Liver (tissue), 9 donors: ENCODE results near the gene MYO16. TPM values are rescaled to one million over a fixed set of nuclear protein-coding genes. Genes with fewer than 3 reads are reported as not detected.

Experiments used
- DNase-seq: peaks from one replicate; pipeline ENCODE4 v3.0.0-alpha.2; 2017; ENCODE audit warnings: low spot score
- H3K27ac ChIP-seq, 2 donors: one replicate each; pipeline ENCODE4 v1.7.0; 2013; ENCODE audit warnings: inconsistent platforms in 2 of 2, low read length in 2 of 2, control low read depth in 1 of 2, low read depth in 1 of 2, mild to moderate bottlenecking in 1 of 2
- H3K27me3 ChIP-seq, 4 donors: one replicate each; pipeline versions ENCODE4 v1.6.1 to v1.7.0; 2013; ENCODE audit warnings: low read length in 3 of 4, inconsistent platforms in 1 of 4, mild to moderate bottlenecking in 1 of 4, moderate library complexity in 1 of 4; ENCODE audit not compliant: control insufficient read depth in 4 of 4, insufficient read depth in 4 of 4
- H3K36me3 ChIP-seq, 4 donors: one replicate each; pipeline versions ENCODE4 v1.6.1 to v1.7.0; 2013; ENCODE audit warnings: low read length in 3 of 4, mild to moderate bottlenecking in 3 of 4, low read depth in 1 of 4, moderate library complexity in 1 of 4; ENCODE audit not compliant: control insufficient read depth in 4 of 4, insufficient read depth in 3 of 4
- H3K4me1 ChIP-seq, 4 donors: one replicate each; pipeline versions ENCODE4 v1.6.1 to v1.7.0; 2013; ENCODE audit warnings: low read length in 3 of 4, mild to moderate bottlenecking in 3 of 4, moderate library complexity in 1 of 4; ENCODE audit not compliant: control insufficient read depth in 4 of 4, insufficient read depth in 4 of 4
- H3K4me3 ChIP-seq, 3 donors: one replicate each; pipeline versions ENCODE4 v1.6.1 to v1.7.0; 2013; ENCODE audit warnings: low read length in 3 of 3, control low read depth in 1 of 3, low read depth in 1 of 3, mild to moderate bottlenecking in 1 of 3
- H3K9ac ChIP-seq, 2 donors: one replicate each; pipeline ENCODE4 v1.7.0; 2013; ENCODE audit warnings: low read length in 2 of 2, mild to moderate bottlenecking in 2 of 2, moderate library complexity in 2 of 2, control low read depth in 1 of 2, low read depth in 1 of 2
- H3K9me3 ChIP-seq, 4 donors: one replicate each; pipeline versions ENCODE4 v1.6.1 to v1.7.0; 2013; ENCODE audit warnings: low read length in 3 of 4; ENCODE audit not compliant: control insufficient read depth in 4 of 4
- EGR1 ChIP-seq, 2 donors: IDR thresholded peaks; 2 replicates each; pipeline ENCODE4 v1.6.1; 2016 to 2018; ENCODE audit warnings: antibody characterized with exemption in 2 of 2, low read depth in 2 of 2
- FOXA1 ChIP-seq: IDR thresholded peaks from 2 replicates; pipeline ENCODE4 v1.6.1; 2016; ENCODE audit warnings: antibody characterized with exemption
- FOXA2 ChIP-seq: IDR thresholded peaks from 2 replicates; pipeline ENCODE4 v1.6.1; 2016; ENCODE audit warnings: antibody characterized with exemption
- GABPA ChIP-seq, 2 donors: IDR thresholded peaks in 1 of 2; conservative IDR thresholded peaks in 1 of 2; 2 replicates each; pipeline ENCODE4 v1.6.1; 2016; ENCODE audit warnings: antibody characterized with exemption in 2 of 2, mild to moderate bottlenecking in 1 of 2, moderate library complexity in 1 of 2
- HNF4A ChIP-seq, 2 donors: conservative IDR thresholded peaks; 2 replicates each; pipeline ENCODE4 v1.6.1; 2016; ENCODE audit warnings: antibody characterized with exemption in 2 of 2, mild to moderate bottlenecking in 2 of 2
- HNF4G ChIP-seq: IDR thresholded peaks from 2 replicates; pipeline ENCODE4 v1.6.1; 2016; ENCODE audit warnings: antibody characterized with exemption
- JUND ChIP-seq, 2 donors: IDR thresholded peaks; 2 replicates each; pipeline ENCODE4 v1.6.1; 2016; ENCODE audit warnings: antibody characterized with exemption in 2 of 2
- NR2F2 ChIP-seq: IDR thresholded peaks from 2 replicates; pipeline ENCODE4 v1.6.1; 2016; ENCODE audit warnings: antibody characterized with exemption
- RAD21 ChIP-seq, 2 donors: IDR thresholded peaks; 2 replicates each; pipeline ENCODE4 v1.6.1; 2016; ENCODE audit warnings: antibody characterized with exemption in 2 of 2, mild to moderate bottlenecking in 2 of 2
- RXRA ChIP-seq, 2 donors: IDR thresholded peaks; 2 replicates each; pipeline ENCODE4 v1.6.1; 2017 to 2018; ENCODE audit warnings: antibody characterized with exemption in 2 of 2, mild to moderate bottlenecking in 1 of 2
- SP1 ChIP-seq: IDR thresholded peaks from 2 replicates; pipeline ENCODE4 v1.6.1; 2018; ENCODE audit warnings: antibody characterized with exemption, mild to moderate bottlenecking
- TAF1 ChIP-seq: conservative IDR thresholded peaks from 2 replicates; pipeline ENCODE4 v1.6.1; 2016; ENCODE audit warnings: antibody characterized with exemption, mild to moderate bottlenecking
- YY1 ChIP-seq: IDR thresholded peaks from 2 replicates; pipeline ENCODE4 v1.6.1; 2016; ENCODE audit warnings: antibody characterized with exemption, mild to moderate bottlenecking
- WGBS: extraction: QIAGEN DNeasy Blood & Tissue Kit; methylation state at CpG from one replicate; pipeline ENCODE4 v1.1.7; 2013; 5-methylcytosine and 5-hydroxymethylcytosine counted together
- polyA plus RNA-seq, 2 donors: library from polyadenylated mRNA; stranded (reverse) in 1 of 2; unstranded in 1 of 2; fragments of 200-250 nt in 1 of 2; fragments of >200 nt in 1 of 2; fragmentation: Nextera tagmentation in 1 of 2; extraction: Ambion mirVana in 1 of 2; gene quantifications; one replicate each; pipeline versions ENCODE4 v1.2.1 to v1.2.3, GENCODE V29; 2013 to 2015
- total RNA-seq, 2 donors: library from RNA; depleted of rRNA; stranded (reverse); fragments of >200 nt; gene quantifications; one replicate each; pipeline ENCODE4 v1.2.3, GENCODE V29; 2014
- TF ChIP-seq, protein P1 (sequence below): fragments of 150-350 bp; IDR thresholded peaks from 2 replicates; pipeline ENCODE4 v1.5.1; 2017; ENCODE audit warnings: improper control_type of control experiment, low read depth, low read length; ENCODE audit not compliant: missing input control
- TF ChIP-seq, protein P2 (sequence below): IDR thresholded peaks from 2 replicates; pipeline ENCODE4 v1.6.1; 2016; ENCODE audit warnings: antibody characterized with exemption, mild to moderate bottlenecking
- TF ChIP-seq, protein P3 (sequence below): IDR thresholded peaks from 2 replicates; pipeline ENCODE4 v1.6.1; 2016; ENCODE audit warnings: antibody characterized with exemption
- TF ChIP-seq, protein P4 (sequence below): IDR thresholded peaks from 2 replicates; pipeline ENCODE4 v1.6.1; 2016; ENCODE audit warnings: antibody characterized with exemption
- TF ChIP-seq, protein P5 (sequence below): IDR thresholded peaks from 2 replicates; pipeline ENCODE4 v1.6.1; 2016; ENCODE audit warnings: antibody characterized with exemption
- donor health status: healthy.
- donor health status: healthy.
- donor health status: healthy.
- donor health status: healthy.
- donor health status: healthy.

Gene MYO16
- total and polyA plus RNA-seq, 4 donors = 0.37 to 1.1 (median 0.68) TPM

DNA sequence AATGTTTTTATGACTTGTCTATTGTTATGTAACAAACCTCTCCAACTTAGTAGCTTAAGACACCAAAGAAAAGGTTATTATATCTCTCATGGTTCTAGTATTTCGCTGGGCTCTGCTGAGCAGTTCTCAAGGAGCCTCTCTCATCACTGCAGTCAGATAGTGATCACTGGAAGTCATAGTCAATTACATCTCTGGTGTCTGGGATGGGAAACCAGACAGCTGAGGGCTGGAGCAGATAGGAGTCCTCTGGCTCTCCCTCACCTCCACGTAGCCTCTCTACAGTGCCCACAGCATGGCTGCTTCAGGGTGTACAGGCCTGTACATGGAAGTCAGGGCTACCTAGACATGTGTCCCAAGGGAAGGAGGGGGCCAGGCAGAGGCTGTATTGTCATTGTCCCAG, 507.5 kb downstream of the MYO16 start (continued):
- TF ChIP-seq, protein P1, sequence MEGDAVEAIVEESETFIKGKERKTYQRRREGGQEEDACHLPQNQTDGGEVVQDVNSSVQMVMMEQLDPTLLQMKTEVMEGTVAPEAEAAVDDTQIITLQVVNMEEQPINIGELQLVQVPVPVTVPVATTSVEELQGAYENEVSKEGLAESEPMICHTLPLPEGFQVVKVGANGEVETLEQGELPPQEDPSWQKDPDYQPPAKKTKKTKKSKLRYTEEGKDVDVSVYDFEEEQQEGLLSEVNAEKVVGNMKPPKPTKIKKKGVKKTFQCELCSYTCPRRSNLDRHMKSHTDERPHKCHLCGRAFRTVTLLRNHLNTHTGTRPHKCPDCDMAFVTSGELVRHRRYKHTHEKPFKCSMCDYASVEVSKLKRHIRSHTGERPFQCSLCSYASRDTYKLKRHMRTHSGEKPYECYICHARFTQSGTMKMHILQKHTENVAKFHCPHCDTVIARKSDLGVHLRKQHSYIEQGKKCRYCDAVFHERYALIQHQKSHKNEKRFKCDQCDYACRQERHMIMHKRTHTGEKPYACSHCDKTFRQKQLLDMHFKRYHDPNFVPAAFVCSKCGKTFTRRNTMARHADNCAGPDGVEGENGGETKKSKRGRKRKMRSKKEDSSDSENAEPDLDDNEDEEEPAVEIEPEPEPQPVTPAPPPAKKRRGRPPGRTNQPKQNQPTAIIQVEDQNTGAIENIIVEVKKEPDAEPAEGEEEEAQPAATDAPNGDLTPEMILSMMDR = no peak
- TF ChIP-seq NR2F2 = no peak
- no peak for TF ChIP-seq GABPA (IDR thresholded peaks at IDR 0.05 in 1 of 2, conservative IDR thresholded peaks at IDR 0.05 in 1 of 2)

DNA sequence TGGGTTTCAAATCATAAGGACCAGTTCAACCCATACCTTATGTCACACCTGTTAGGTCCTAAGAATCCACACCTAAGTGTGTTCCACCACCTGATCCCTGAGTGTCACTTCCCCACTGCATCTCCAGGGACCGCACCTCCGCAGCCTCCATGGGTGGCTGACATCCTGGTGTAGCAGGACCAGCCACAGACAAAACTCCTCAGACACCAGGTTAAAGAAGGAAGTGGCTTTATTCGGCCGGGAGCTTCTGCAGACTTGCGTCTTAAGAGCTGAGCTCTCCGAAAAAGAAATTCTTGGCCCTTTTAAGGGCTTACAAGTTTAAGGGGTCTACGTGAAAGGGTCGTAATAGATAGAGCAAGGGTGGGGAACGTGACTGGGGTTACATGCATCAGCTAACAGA, 509.9 kb downstream of the MYO16 start:
- Histone ChIP-seq H3K36me3 (no peaks in the 10 kb centered on the region), H3K27ac (no peak overlapping the region), H3K9ac (no peak overlapping the region), H3K4me3 (no peak overlapping the region), H3K27me3 (peaks cover 0 to 2% (median 0%) of the 10 kb centered on the region in 4 donors), H3K9me3 (no peaks in the 10 kb centered on the region), H3K4me1 (peaks cover 0 to 5% (median 0%) of the 10 kb centered on the region in 4 donors)
- 97% methylated on average over 9 of the region's 9 CpGs for WGBS
- TF ChIP-seq RAD21 (IDR thresholded peaks at IDR 0.05) (no peak), EGR1 (IDR thresholded peaks at IDR 0.05; ENCODE audit: low read depth in 2 of 2) (no peak), RXRA (IDR thresholded peaks at IDR 0.05) (no peak), JUND (IDR thresholded peaks at IDR 0.05) (no peak), TAF1 (no peak), SP1 (no peak), NR2F2 (no peak), YY1 (no peak), FOXA1 (no peak), GABPA (IDR thresholded peaks at IDR 0.05 in 1 of 2, conservative IDR thresholded peaks at IDR 0.05 in 1 of 2) (no peak), HNF4A (conservative IDR thresholded peaks at IDR 0.05) (no peak), FOXA2 (no peak), HNF4G (no peak)
- TF ChIP-seq, protein P2, sequence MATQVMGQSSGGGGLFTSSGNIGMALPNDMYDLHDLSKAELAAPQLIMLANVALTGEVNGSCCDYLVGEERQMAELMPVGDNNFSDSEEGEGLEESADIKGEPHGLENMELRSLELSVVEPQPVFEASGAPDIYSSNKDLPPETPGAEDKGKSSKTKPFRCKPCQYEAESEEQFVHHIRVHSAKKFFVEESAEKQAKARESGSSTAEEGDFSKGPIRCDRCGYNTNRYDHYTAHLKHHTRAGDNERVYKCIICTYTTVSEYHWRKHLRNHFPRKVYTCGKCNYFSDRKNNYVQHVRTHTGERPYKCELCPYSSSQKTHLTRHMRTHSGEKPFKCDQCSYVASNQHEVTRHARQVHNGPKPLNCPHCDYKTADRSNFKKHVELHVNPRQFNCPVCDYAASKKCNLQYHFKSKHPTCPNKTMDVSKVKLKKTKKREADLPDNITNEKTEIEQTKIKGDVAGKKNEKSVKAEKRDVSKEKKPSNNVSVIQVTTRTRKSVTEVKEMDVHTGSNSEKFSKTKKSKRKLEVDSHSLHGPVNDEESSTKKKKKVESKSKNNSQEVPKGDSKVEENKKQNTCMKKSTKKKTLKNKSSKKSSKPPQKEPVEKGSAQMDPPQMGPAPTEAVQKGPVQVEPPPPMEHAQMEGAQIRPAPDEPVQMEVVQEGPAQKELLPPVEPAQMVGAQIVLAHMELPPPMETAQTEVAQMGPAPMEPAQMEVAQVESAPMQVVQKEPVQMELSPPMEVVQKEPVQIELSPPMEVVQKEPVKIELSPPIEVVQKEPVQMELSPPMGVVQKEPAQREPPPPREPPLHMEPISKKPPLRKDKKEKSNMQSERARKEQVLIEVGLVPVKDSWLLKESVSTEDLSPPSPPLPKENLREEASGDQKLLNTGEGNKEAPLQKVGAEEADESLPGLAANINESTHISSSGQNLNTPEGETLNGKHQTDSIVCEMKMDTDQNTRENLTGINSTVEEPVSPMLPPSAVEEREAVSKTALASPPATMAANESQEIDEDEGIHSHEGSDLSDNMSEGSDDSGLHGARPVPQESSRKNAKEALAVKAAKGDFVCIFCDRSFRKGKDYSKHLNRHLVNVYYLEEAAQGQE = no peak
- TF ChIP-seq, protein P3, sequence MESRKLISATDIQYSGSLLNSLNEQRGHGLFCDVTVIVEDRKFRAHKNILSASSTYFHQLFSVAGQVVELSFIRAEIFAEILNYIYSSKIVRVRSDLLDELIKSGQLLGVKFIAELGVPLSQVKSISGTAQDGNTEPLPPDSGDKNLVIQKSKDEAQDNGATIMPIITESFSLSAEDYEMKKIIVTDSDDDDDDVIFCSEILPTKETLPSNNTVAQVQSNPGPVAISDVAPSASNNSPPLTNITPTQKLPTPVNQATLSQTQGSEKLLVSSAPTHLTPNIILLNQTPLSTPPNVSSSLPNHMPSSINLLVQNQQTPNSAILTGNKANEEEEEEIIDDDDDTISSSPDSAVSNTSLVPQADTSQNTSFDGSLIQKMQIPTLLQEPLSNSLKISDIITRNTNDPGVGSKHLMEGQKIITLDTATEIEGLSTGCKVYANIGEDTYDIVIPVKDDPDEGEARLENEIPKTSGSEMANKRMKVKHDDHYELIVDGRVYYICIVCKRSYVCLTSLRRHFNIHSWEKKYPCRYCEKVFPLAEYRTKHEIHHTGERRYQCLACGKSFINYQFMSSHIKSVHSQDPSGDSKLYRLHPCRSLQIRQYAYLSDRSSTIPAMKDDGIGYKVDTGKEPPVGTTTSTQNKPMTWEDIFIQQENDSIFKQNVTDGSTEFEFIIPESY = no peak
- TF ChIP-seq, protein P4, sequence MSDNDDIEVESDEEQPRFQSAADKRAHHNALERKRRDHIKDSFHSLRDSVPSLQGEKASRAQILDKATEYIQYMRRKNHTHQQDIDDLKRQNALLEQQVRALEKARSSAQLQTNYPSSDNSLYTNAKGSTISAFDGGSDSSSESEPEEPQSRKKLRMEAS = no peak
- TF ChIP-seq, protein P1 = no peak
- TF ChIP-seq, protein P5, sequence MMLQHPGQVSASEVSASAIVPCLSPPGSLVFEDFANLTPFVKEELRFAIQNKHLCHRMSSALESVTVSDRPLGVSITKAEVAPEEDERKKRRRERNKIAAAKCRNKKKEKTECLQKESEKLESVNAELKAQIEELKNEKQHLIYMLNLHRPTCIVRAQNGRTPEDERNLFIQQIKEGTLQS = no peak
- no peak for DNase-seq
